A172 (cell line): Measurements from ENCODE around the gene TUFM. TPM values are rescaled to one million over a fixed set of nuclear protein-coding genes. Genes with fewer than 3 reads are reported as not detected.
"Not testable (repeated sequence)": the region's sequence is repeated elsewhere in the genome, so short reads cannot be mapped to it uniquely, and the experiment has no call there.

Experiments used
- DNase-seq: peaks from one replicate; pipeline ENCODE4 v3.0.0-alpha.2; 2015; ENCODE audit warnings: low spot score
- total RNA-seq: library from RNA; depleted of rRNA; stranded (reverse); fragments of >200 nt; shearing (Covaris generic); gene quantifications from 2 replicates; pipeline ENCODE4 v1.2.3, GENCODE V29; 2014

Gene TUFM
- total RNA-seq, 1 experiment from 2014 or later = 225 TPM

DNA sequence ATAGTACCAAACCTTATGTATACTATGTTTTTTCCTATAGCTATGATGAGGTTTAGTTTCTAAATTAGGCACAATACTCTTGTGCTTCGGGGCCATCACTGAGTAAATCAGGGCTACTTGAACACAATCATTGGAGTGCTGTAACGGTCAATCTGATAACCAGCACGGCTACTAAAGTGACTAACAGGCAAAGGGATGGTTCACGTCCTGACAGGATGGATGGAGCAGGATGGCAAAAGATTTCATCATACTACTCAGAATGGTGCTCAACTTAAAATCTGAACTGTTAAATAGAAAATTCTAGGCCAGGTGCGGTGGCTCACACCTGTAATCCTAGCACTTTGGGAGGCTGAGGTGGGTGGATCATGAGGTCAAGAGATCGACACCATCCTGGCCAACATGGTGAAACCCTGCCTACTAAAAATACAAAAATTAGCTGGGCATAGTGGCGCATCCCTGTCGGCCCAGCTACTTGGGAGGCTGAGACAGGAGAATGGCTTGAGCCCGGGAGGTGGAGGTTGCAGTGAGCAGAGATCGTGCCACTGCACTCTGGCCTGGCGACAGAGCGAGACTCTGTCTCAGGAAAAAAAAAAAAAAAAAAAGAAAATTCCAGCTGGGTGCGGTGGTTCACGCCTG is 7.0 kb downstream of the TUFM start:
- DNase-seq = no peak

GRCh38 chr16:28838558-28838918 is 7.6 kb downstream of the TUFM start:
- no peak for DNase-seq

GRCh38 chr16:28837672-28838557 is 8.2 kb downstream of the TUFM start:
- DNase-seq = no peak

DNA sequence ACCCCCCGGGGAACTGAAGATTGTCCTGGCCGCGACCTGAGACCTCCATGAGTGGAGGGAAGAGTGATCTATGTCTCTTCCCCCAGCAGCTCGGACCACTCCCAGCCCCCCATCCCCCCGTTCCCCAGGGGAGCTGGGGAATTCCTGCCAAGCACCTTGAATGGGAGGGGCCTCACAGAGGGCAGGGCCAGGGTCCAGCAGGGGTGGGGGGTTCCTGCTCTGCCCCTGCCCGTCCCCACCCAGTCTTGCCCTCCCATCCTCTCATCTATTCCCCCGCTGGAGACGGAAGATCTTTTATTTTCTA is 9.4 kb downstream of the TUFM start:
- no peak for DNase-seq

GRCh38 chr16:28835864-28836760 is 10.0 kb downstream of the TUFM start:
- DNase-seq = no peak

GRCh38 chr16:28834873-28835863 is 11.0 kb downstream of the TUFM start:
- no peak for DNase-seq

- DNase-seq = no peak
These were observed 11.8 kb downstream of the TUFM start for GRCh38 chr16:28834349-28834748.

GRCh38 chr16:28830531-28830930 is 15.6 kb downstream of the TUFM start:
- DNase-seq = no peak

DNA sequence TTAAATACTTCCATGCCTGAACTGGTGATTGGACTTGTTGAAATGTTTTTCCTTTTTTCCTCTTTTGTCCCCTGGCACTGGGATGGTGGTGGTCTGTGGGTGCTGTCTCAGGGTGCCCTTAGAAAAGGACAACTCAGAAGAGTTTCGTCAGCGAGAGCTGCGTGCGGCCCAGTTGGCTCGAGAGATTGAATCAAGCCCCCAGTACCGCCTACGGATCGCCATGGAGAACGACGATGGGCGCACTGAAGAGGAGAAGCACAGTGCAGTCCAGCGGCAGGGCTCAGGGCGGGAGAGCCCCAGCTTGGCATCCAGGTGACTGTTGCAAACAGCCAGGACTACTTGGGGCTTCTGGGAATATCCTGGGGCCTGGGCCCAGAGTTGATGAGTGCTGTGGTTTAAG is 16.4 kb downstream of the TUFM start:
- no peak for DNase-seq

GRCh38 chr16:28826141-28826540 is 20.0 kb downstream of the TUFM start:
- peak; percentile 66 for DNase-seq

- no peak for DNase-seq
These were observed 21.5 kb downstream of the TUFM start for GRCh38 chr16:28824717-28824973.

GRCh38 chr16:28823873-28824716 is 22.1 kb downstream of the TUFM start:
- DNase-seq = peak; percentile 96

GRCh38 chr16:28823291-28823872 is 22.8 kb downstream of the TUFM start:
- no peak for DNase-seq

GRCh38 chr16:28822520-28823290 is 23.4 kb downstream of the TUFM start, which contains the start of gene ATXN2L:
ATXN2L (plus strand) TSS chr16:28822999; CDS start chr16:28823260, 261 bp downstream.
- peak; percentile 86 for DNase-seq

GRCh38 chr16:28821874-28822519 is 24.2 kb downstream of the TUFM start:
- no peak for DNase-seq

DNA sequence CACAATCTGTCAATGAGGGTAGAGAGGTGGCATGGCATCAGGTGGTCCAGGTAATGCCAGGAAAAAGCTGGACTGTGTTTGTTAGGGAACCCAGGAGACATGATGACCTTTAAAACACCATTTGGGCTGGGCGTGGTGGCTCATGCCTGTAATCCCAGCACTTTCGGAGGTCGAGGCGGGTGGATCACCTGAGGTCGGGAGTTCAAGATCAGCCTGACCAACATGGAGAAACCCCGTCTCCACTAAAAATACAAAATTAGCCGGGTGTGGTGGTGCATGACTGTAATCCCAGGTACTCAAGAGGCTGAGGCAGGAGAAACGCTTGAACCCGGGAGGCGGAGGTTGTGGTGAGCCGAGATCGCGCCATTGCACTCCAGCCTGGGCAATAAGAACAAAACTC is 25.6 kb downstream of the TUFM start:
- not testable (repeated sequence) for DNase-seq

- no peak for DNase-seq
These were observed 26.1 kb downstream of the TUFM start for GRCh38 chr16:28820016-28820415.

DNA sequence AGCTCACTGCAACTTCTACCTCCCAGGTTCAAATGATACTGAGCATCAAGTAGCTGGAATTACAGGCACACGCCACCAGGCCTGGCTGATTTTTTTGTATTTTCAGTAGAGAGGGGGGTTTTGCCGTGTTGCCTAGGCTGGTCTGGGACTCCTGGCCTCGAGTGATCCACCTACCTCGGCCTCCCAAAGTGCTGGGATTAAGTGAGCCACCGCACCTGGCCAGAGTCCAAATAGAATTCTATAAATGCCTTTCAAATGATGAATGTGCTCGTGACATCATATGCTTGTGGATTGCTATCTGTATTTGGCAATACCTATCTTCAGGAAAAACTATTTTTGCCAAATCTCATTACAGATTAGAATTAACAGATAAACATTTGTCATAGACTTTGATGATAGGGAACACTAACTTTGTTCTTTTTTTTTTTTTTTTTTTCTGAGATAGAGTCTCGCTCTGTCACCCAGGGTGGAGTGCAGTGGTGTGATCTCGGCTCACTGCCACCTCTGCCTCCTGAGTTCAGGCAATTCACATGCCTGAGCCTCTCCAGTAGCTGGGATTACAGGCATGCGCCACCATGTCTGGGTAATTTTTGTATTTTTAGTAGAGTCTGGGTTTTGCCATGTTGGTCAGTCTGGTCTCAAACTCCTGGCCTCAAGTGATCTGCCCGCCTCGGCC is 38.6 kb downstream of the TUFM start:
- DNase-seq = not testable (repeated sequence)
